HG02943 (cell line): ENCODE measurements around the gene NOVA2.

ENCODE experiments used
- ATAC-seq: cut with Tn5 transposase; IDR thresholded peaks from one replicate; pipeline ENCODE4 v1.9.1; 2021; ENCODE audit warnings: mild to moderate bottlenecking, low read depth, moderate library complexity; ENCODE audit not compliant: unreplicated experiment

NOVA2 gene

GRCh38 chr19:45973553-45974338, at the start of gene NOVA2:
Gene NOVA2 (minus strand): TSS chr19:45973865. CDS start chr19:45973351, 514 bp downstream.
- ATAC-seq: no peak

GRCh38 chr19:46023311-46023779, 49.7 kb upstream of the NOVA2 start:
- no peak for ATAC-seq

GRCh38 chr19:46022431-46023310, 49.0 kb upstream of the NOVA2 start, which contains the start of gene PGLYRP1:
Gene PGLYRP1 (minus strand): TSS chr19:46023053. CDS start chr19:46023021, 32 bp downstream.
- no peak for ATAC-seq

GRCh38 chr19:46022061-46022430, 48.4 kb upstream of the NOVA2 start:
- no peak for ATAC-seq

- no peak for ATAC-seq
These were observed 47.9 kb upstream of the NOVA2 start for GRCh38 chr19:46021531-46022041.

GRCh38 chr19:46020819-46021125, 47.1 kb upstream of the NOVA2 start:
- ATAC-seq: no peak

GRCh38 chr19:46019270-46019669, 45.6 kb upstream of the NOVA2 start:
- ATAC-seq: no peak

- no peak for ATAC-seq
These were observed 45.1 kb upstream of the NOVA2 start for GRCh38 chr19:46018729-46019251.

GRCh38 chr19:46017874-46018675, 44.4 kb upstream of the NOVA2 start:
- ATAC-seq: no peak

- no peak for ATAC-seq
These were observed 43.4 kb upstream of the NOVA2 start for GRCh38 chr19:46017095-46017429.

- no peak for ATAC-seq
These were observed 42.9 kb upstream of the NOVA2 start for GRCh38 chr19:46016426-46017094.

GRCh38 chr19:46015687-46016425, 42.2 kb upstream of the NOVA2 start:
- no peak for ATAC-seq

- no peak for ATAC-seq
These were observed 41.4 kb upstream of the NOVA2 start for GRCh38 chr19:46014941-46015686.

- ATAC-seq: no peak
These were observed 40.9 kb upstream of the NOVA2 start for GRCh38 chr19:46014534-46014933.

GRCh38 chr19:46009530-46010510, 36.2 kb upstream of the NOVA2 start:
- no peak for ATAC-seq

- ATAC-seq: no peak
These were observed 32.7 kb upstream of the NOVA2 start for GRCh38 chr19:46006411-46006810.

- no peak for ATAC-seq
These were observed 29.1 kb upstream of the NOVA2 start for GRCh38 chr19:46002678-46003275.
